GM19351 (cell line): Measurements from ENCODE around the gene ACBD6.
A peak's percentile ranks its signal among the peaks of the same experiment; 100 is the strongest.
"Not testable (repeated sequence)": the region's sequence is repeated elsewhere in the genome, so short reads cannot be mapped to it uniquely, and the experiment has no call there.

ENCODE experiments used
- ATAC-seq: cut with Tn5 transposase; IDR thresholded peaks from one replicate; pipeline ENCODE4 v1.9.1; 2021; ENCODE audit warnings: mild to moderate bottlenecking, moderate library complexity; ENCODE audit not compliant: unreplicated experiment

Gene ACBD6

DNA sequence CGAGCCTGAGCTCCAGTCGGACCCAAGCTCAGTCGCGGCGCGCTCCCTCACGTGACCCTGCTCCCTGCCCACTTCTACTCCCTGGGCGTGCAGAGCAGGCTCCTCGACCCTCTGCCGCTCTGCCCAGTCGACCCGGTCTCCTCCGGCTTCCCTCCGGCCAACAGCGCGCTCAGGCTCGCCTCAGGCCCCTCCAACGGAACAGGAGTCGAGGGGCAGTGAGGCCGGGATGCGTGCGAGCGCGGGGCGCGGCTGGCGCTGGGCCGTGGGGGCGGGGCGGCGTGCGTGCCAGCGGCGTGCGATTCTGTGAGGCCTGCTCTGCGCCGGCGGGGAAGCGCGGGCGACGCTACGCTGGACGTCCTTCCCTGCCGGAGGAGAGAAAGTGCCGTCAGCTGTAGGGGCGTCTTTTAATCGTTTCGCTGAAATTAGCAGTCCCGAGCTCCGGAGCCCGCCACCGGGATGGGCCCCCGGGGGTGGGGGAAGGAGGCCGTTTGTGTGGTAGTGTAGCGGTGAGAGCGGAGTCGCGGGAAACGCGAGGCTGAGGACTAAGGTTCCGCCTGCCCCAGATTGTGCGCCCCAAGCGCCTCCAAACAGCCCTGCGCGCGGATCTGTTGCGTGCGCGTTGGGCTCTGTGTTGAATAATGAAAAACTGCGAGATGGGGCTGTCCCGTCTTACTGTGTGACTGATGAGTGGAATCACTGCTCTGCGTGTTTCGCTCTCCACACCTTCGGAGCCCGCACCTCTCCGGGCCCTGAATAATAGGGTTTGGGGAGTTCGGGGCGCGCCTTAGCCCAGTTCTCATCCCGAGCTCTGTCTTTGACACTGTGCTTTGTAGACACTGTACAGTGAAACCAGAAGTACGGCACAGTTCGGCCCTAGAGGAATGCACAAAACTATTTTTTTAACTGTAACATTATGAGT is at the start of gene ACBD6:
TSS of gene ACBD6 (minus strand) at position 217 of the 919 bp plus-strand sequence. CDS start 311 bp downstream, outside the sequence.
- ATAC-seq, result peak; percentile 84

DNA sequence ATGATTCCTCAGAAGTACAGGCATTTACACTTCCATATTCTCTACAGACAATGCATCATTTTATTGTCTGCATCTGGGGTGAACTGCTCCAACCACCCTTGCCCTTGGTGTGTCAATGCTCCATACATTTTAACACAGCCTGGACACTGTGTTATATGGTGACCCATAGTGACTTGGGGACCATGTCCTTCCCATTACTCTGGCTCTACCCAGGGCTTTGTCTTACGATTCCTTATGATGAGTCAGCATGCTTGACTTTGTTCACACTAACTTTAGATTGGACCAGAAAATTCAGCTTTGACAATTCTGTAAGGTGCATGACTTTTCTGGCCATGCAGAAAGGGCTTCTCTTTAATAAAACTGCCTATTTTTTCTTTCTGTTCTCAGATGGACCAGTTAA is 49.6 kb upstream of the ACBD6 start:
- no peak for ATAC-seq

- ATAC-seq, result no peak
These were observed 47.9 kb upstream of the ACBD6 start for GRCh38 chr1:180550241-180550640.

- not testable (repeated sequence) for ATAC-seq
These were observed 47.4 kb upstream of the ACBD6 start for GRCh38 chr1:180549770-180550169.

GRCh38 chr1:180548686-180549317 is 46.4 kb upstream of the ACBD6 start:
- ATAC-seq, result no peak

GRCh38 chr1:180545991-180546390 is 43.6 kb upstream of the ACBD6 start:
- no peak for ATAC-seq

- no peak for ATAC-seq
These were observed 41.7 kb upstream of the ACBD6 start for GRCh38 chr1:180544050-180544449.

GRCh38 chr1:180542838-180543145 is 40.4 kb upstream of the ACBD6 start:
- ATAC-seq, result no peak

DNA sequence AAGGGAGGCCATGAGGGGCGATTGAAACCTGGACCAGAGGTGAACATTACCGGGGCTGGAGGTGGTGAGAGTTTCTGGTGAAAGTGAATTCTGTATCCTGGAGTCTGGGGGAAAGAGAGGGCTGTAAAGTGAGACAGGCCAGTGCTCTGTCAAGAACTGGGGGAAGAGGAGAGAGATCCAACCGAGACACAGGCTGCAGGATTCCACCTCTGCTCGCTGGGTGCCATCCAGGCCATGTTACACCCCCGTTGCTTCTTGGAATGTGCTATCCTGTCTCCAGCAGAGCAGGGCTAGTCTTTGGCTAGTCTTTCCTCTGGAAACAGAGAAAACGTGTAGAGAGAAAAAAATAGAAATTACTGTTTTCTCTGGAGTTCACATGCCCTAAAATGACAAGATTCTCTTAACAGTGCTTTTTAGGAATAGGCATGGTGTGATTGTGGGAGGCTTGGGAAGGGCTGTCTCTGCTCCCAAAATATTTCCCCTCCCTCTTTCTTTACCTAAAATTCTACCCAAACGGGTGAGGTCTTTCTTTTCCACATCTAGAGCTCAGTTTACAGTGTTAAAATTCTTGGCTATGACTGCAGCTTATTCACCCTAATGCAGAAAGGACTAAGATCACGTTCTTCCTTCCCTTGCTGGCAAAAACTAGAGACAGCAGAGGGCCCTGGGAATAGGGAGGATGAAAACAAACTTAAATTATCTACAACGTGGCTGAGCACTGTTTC is 39.9 kb upstream of the ACBD6 start:
- ATAC-seq, result no peak

GRCh38 chr1:180540697-180541594 is 38.6 kb upstream of the ACBD6 start:
- ATAC-seq, result no peak

GRCh38 chr1:180539136-180539535 is 36.8 kb upstream of the ACBD6 start:
- no peak for ATAC-seq

DNA sequence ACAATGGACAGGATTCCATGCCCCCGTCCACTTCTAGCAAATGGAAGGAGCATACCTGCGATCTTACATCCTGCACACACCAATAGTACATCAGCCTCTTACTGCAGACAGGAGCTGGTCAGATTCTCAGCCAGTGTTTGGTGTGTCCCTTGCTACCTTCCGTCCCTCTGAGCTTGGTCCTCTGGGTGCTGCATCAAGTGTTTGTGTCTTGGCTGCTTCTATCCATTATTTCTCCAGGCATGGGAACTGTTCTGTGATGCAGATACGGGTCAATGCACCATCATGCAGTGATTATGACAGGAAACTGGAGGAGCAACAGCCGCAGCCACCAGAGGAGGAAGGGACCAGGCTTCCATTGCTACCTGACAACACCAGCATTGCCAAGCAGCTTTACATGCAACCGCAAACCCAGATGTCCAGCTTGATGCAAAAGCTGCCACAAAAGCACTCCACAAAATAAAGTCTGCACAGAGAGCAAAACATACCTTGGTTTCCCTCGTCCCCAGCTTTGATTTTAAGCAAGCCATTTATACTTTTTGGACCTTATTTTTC is 34.5 kb upstream of the ACBD6 start:
- ATAC-seq, result no peak

DNA sequence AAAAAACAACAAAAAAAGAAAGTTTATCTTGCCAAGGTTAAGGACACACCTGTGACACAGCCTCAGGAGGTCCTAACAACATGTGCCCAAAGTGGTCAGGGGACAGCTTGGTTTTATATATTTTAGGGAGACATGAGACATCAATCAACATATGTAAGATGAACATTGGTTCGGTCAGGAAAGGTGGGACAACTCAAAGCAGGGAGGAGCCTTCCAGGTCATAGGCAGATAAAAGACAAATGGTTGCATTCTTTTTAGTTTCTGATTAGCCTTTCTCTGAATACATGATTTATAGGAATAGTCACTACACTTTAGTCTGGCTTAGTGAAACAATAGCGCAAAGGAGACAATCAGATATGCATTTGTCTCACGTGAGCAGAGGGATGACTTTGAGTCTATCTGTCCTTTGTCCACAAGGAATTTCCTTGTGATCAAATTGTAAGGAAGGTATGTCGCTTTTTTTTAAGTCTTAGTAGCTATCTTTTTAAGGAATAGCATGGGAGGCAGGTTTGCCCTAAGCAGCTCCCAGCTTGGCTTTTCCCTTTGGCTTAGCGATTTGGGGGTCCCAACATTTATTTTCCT is 33.1 kb upstream of the ACBD6 start:
- ATAC-seq, result no peak

DNA sequence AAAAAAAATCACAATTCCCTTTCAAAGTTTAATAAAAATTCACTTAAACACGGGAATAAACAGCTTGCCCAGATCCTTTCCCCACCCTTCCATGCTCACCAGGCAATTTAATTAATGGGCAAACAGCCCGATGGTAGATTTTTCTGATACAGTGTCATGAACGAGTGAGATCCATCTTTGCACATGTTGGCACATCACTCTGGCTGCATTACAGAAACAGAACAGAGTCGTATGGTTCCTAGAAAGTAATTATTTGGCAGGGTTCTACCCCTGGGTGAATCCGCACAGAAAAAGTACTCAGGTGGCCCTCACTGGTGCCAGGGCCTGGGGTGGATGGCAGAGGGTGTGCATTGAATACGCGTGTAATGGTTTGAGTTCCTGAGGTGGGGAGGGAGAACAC is 31.8 kb upstream of the ACBD6 start:
- no peak for ATAC-seq

DNA sequence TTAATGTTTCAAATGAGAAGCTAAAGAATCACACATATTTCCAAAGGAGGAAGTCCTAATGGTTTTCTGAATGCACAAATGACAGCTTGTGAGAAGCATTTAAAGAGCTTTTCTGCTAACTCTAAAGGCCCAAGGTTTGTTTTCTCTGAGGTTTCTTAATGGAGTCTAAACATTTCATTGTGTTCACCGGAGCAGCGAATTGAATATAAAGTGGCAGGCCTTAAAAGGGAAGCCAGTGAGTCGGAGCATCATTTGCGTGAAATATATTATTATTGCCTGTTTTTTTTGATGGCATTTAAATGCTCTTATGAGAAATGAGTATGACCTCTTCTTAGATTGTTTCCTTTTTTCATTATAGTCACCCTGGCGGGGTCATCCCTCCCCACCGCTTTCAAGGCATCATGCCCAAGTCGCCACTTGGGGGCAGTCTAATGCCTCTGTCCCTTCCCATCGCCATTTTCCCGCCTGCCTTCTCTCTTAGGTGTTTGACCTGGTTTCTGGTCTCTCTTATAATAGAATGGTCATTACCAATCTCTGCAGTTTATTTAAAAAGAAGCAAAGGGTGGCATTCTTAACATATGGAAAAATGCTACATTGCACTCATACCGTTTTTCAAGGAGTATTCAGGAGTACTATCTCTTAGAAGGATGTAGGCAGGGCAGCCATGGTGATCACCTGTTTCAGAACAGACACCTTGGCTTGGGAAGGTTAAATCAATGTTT is 31.1 kb upstream of the ACBD6 start:
- ATAC-seq, result peak; percentile 69

DNA sequence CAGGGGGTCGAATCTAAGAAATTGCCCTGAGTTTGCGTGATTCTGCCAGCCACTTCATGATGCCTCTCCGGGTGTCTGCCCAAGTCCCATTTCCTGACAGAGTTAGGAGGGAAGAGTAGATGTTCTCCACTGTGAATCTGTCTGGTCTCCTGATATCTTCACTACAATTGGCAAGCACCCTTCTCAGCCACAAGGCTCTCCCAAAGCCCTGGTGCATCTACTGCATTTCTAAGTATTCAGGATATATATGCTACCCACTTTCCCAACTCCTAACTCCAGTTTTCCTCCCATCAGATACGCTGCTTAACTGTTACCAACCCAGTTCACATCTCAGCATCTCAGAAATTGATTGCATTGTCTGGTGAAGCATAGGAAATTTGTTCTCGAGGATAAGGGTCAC is 30.5 kb upstream of the ACBD6 start:
- no peak for ATAC-seq

DNA sequence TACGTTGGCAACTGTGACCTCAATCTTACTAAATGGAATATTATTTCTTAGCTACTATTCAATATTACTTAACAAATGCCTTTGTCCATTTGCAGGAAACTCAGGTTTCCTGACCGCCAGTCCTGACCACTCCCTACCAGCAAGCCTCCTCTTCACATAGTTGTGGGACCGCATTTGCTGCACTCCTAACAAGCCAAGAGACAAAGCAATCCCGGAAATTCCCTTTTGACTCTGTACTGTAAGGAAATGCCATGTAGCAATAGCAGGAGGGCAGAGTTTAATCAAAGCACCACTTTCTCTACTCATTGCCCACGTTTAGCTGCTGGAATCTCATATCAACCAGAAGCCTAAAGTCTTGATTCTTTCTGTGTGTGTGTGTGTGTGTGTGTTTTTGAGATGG is 28.1 kb upstream of the ACBD6 start:
- ATAC-seq, result no peak

- ATAC-seq, result no peak
These were observed 26.6 kb upstream of the ACBD6 start for GRCh38 chr1:180528868-180529470.

- ATAC-seq, result no peak
These were observed 24.8 kb upstream of the ACBD6 start for GRCh38 chr1:180527101-180527669.
